A549 (cell line): ENCODE results near the gene MAGI1. TPM values are rescaled to one million over a fixed set of nuclear protein-coding genes. Genes with fewer than 3 reads are reported as not detected.

Source experiments
- ATAC-seq, 2 experiments: fragments of 200-7000 bp in 1 of 2; fragments of >200 bp in 1 of 2; cut with Nextera tagmentation in 1 of 2; cut with Tn5 transposase in 1 of 2; 3 replicates each; pipeline versions ENCODE4 v1.8.0 to v1.9.1; 2018 to 2020; ENCODE audit warnings: mild to moderate bottlenecking in 1 of 2, moderate library complexity in 1 of 2
- CTCF ChIA-PET: fragments of 300-600 bp; sonication (Branson Sonifier 250); formaldehyde crosslinking; extraction: SDS; loops from one replicate; lab custom pipeline; 2021; ENCODE audit warnings: antibody characterized with exemption, inconsistent platforms; lab: Yijun Ruan, JAX
- POLR2A ChIA-PET: fragments of 350-600 bp; formaldehyde crosslinking; extraction: SDS; loops from one replicate; lab custom pipeline; 2021; ENCODE audit warnings: antibody characterized with exemption, inconsistent platforms; lab: Yijun Ruan, JAX
- DNase-seq, 2 experiments: peaks; one replicate each; pipeline versions ENCODE4 v3.0.0 to v3.0.0-alpha.2; 2011 to 2016; ENCODE audit warnings: low read depth in 1 of 2, low spot score in 1 of 2
- FAIRE-seq: peaks from 2 replicates; lab custom pipeline; 2011; peaks lifted over from hg19 to GRCh38; lab: Jason Lieb, UNC
- H3K27ac ChIP-seq, 2 experiments: fragments of >200 bp; sonication (Bioruptor Twin); formaldehyde crosslinking; 3 replicates each; pipeline ENCODE4 v1.5.1; 2016 to 2017
- H3K4me1 ChIP-seq: fragments of >200 bp; sonication (Bioruptor Twin); formaldehyde crosslinking; 3 replicates; pipeline ENCODE4 v1.6.1; 2016
- H3K4me2 ChIP-seq: fragments of >200 bp; sonication (Bioruptor Twin); formaldehyde crosslinking; 3 replicates; pipeline ENCODE4 v1.6.1; 2016
- H3K4me3 ChIP-seq: fragments of >200 bp; sonication (Bioruptor Twin); formaldehyde crosslinking; 3 replicates; pipeline ENCODE4 v1.5.1; 2016
- H3K9me3 ChIP-seq: fragments of >200 bp; sonication (Bioruptor Twin); formaldehyde crosslinking; 3 replicates; pipeline ENCODE4 v1.6.1; 2016
- BHLHE40 ChIP-seq: IDR thresholded peaks from 2 replicates; pipeline ENCODE4 v1.6.1; 2012; ENCODE audit warnings: low read depth, low read length, inconsistent platforms
- CHD4 ChIP-seq: fragments of 200-600 bp; sonication (generic); IDR thresholded peaks from 2 replicates; pipeline ENCODE4 v1.6.1; 2016; ENCODE audit warnings: antibody characterized with exemption, mild to moderate bottlenecking, borderline replicate concordance
- FOSB ChIP-seq: fragments of 250-450 bp; sonication (Bioruptor Pico); IDR thresholded peaks from 2 replicates; pipeline ENCODE4 v1.5.0; 2020; ENCODE audit warnings: mild to moderate bottlenecking, moderate library complexity
- HOXB13 ChIP-seq: fragments of 250-450 bp; sonication (Bioruptor Pico); IDR thresholded peaks from 2 replicates; pipeline ENCODE4 v1.5.0; 2020; ENCODE audit warnings: low read depth, mild to moderate bottlenecking, moderate library complexity
- KDM1A ChIP-seq: fragments of 200-600 bp; sonication (generic); IDR thresholded peaks from 2 replicates; pipeline ENCODE4 v1.6.1; 2016; ENCODE audit warnings: low read depth, mild to moderate bottlenecking
- MAFK ChIP-seq: fragments of 450-650 bp; IDR thresholded peaks from 2 replicates; pipeline ENCODE4 v1.6.1; 2014; ENCODE audit not compliant: partially characterized antibody
- RFX5 ChIP-seq: fragments of 450-650 bp; IDR thresholded peaks from 2 replicates; pipeline ENCODE4 v1.7.1; 2014; ENCODE audit warnings: antibody characterized with exemption, mild to moderate bottlenecking, moderate library complexity
- TFCP2L1 ChIP-seq: fragments of 250-450 bp; sonication (Bioruptor Pico); IDR thresholded peaks from 2 replicates; pipeline ENCODE4 v1.5.0; 2021; ENCODE audit warnings: mild to moderate bottlenecking
- ZFP36 ChIP-seq: fragments of 450-650 bp; IDR thresholded peaks from 2 replicates; pipeline ENCODE4 v1.6.1; 2014; ENCODE audit warnings: borderline replicate concordance; ENCODE audit not compliant: partially characterized antibody
- WGBS: methylation state at CpG from one replicate; pipeline ENCODE4 v1.1.6; 2017; ENCODE audit errors: missing lambda C conversion rate; 5-methylcytosine and 5-hydroxymethylcytosine counted together
- polyA plus RNA-seq, 4 experiments: library from polyadenylated mRNA; depleted of rRNA in 3 of 4; stranded (reverse); fragments of >200 nt; fragmentation: RNase III in 1 of 4; extraction: RNeasy Plus Mini Kit Qiagen cat#74134 plus additional on column Dnase treatment in 1 of 4; gene quantifications; 2 replicates in 3 of 4; 3 replicates in 1 of 4; pipeline ENCODE4 v1.2.3, GENCODE V29; 2011 to 2017
- TF ChIP-seq, protein P1 (sequence below): fragments of >200 bp; sonication (Bioruptor Twin); formaldehyde crosslinking; IDR thresholded peaks from 3 replicates; pipeline ENCODE4 v1.5.1; 2016
- TF ChIP-seq, protein P2 (sequence below): fragments of 250-450 bp; sonication (Bioruptor Pico); IDR thresholded peaks from 2 replicates; pipeline ENCODE4 v1.5.0; 2021; ENCODE audit warnings: mild to moderate bottlenecking, moderate library complexity, borderline replicate concordance
- TF ChIP-seq, protein P3 (sequence below): fragments of >200 bp; sonication (Bioruptor Twin); formaldehyde crosslinking; IDR thresholded peaks from 2 replicates; pipeline ENCODE4 v1.6.1; 2016

MAGI1 gene
- polyA plus RNA-seq, 2 of the 4 experiments (the other 2 are of a cell fraction): 4.7 to 6.6 TPM

DNA sequence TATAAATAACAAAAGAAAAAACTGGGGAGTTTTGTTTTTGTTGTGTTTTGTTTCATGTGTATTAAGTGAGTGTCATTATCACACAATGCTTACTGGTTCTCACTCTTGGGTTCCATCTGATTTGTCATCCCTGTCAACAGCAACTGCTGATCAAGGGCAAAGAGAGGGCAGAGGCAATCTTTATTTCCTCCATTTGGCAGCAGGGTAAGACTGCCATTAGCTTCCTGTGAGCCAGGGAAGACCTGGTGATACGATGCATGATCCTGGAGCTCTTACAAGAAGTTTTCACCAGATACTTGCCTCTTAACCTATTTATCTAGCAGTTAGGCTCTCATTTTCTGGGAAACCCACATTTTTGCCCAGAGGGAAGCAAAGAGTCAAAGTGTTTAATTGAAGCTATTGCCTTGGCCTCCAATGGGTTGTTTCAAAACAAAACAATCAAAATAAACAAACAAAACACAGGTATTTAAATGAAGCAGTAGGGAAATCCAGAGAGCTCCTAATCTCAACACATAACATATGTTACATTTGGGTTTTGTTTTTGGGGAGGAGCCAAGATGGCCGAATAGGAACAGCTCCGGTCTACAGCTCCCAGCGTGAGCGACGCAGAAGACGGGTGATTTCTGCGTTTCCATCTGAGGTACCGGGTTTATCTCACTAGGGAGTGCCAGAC, 529.8 kb downstream of the MAGI1 start:
- FAIRE-seq: no peak
- ChIA-PET POLR2A (no interaction called here), CTCF (no interaction called here)
- TF ChIP-seq, protein P1, sequence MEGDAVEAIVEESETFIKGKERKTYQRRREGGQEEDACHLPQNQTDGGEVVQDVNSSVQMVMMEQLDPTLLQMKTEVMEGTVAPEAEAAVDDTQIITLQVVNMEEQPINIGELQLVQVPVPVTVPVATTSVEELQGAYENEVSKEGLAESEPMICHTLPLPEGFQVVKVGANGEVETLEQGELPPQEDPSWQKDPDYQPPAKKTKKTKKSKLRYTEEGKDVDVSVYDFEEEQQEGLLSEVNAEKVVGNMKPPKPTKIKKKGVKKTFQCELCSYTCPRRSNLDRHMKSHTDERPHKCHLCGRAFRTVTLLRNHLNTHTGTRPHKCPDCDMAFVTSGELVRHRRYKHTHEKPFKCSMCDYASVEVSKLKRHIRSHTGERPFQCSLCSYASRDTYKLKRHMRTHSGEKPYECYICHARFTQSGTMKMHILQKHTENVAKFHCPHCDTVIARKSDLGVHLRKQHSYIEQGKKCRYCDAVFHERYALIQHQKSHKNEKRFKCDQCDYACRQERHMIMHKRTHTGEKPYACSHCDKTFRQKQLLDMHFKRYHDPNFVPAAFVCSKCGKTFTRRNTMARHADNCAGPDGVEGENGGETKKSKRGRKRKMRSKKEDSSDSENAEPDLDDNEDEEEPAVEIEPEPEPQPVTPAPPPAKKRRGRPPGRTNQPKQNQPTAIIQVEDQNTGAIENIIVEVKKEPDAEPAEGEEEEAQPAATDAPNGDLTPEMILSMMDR: no peak
- TF ChIP-seq RFX5: no peak
- TF ChIP-seq FOSB (CRISPR knock-in tag): no peak
- no peak for TF ChIP-seq BHLHE40
- TF ChIP-seq, protein P2, sequence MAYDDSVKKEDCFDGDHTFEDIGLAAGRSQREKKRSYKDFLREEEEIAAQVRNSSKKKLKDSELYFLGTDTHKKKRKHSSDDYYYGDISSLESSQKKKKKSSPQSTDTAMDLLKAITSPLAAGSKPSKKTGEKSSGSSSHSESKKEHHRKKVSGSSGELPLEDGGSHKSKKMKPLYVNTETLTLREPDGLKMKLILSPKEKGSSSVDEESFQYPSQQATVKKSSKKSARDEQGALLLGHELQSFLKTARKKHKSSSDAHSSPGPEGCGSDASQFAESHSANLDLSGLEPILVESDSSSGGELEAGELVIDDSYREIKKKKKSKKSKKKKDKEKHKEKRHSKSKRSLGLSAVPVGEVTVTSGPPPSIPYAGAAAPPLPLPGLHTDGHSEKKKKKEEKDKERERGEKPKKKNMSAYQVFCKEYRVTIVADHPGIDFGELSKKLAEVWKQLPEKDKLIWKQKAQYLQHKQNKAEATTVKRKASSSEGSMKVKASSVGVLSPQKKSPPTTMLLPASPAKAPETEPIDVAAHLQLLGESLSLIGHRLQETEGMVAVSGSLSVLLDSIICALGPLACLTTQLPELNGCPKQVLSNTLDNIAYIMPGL (CRISPR knock-in tag): no peak
- TF ChIP-seq HOXB13 (CRISPR knock-in tag): no peak
- 92% methylated on average over 9 of the region's 9 CpGs for WGBS
- Histone ChIP-seq H3K27ac (no peak overlapping the region), H3K9me3 (no peaks in the 10 kb centered on the region), H3K4me3 (no peak overlapping the region), H3K4me2 (no peak overlapping the region), H3K4me1 (no peaks in the 10 kb centered on the region)
- no peak for DNase-seq
- ATAC-seq: no peak

DNA sequence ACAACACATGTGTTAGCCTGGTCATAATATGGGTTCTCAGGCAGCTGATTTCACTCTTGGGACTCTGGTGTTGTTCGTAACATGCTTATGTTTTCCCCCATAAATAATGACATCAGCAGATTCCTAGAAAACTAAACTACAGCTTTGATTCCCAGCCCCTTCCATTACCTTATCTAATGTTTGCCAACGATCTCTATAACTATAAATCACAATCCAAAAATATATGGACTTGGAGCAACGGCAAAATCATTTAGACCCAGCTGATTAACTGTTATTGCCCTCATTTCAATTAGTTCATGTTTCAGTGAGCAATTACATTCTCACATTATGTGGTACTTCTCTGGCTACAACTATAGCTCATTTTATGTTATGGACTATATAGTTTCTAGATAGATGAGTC, 531.3 kb downstream of the MAGI1 start:
- no peak for TF ChIP-seq ZFP36
- TF ChIP-seq MAFK: peak; percentile 15
- DNase-seq (no peak), FAIRE-seq (no peak), ATAC-seq (no peak)
- no peaks in the 10 kb centered on the region for H3K9me3 ChIP-seq
- no peak overlapping the region for H3K4me3 ChIP-seq
- ChIA-PET CTCF (no interaction called here), POLR2A (no interaction called here)
- 54% methylated on average over 3 of the region's 3 CpGs for WGBS
- no peaks in the 10 kb centered on the region for H3K4me1 ChIP-seq
- H3K4me2 ChIP-seq: no peak overlapping the region
- no peak overlapping the region for H3K27ac ChIP-seq

DNA sequence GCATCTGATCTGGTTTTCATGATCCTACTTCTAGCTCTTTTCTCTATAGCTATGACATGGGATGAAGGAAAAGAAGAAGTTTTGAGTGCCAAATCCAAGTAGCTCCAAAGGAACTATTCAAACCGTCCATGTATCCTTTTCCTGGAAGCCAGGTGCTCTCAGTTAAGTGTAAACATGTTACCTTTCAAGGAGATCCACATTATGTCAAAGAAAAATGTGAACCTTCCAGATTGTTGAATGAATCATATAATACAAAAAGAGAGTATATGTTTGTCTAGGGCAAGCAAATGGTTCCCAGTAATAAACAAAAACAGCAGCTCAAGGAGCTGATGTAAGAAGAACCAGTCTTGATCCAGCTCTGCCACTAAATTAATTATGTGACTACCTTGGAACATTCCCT, 534.9 kb downstream of the MAGI1 start:
- DNase-seq: no peak
- ATAC-seq: no peak

DNA sequence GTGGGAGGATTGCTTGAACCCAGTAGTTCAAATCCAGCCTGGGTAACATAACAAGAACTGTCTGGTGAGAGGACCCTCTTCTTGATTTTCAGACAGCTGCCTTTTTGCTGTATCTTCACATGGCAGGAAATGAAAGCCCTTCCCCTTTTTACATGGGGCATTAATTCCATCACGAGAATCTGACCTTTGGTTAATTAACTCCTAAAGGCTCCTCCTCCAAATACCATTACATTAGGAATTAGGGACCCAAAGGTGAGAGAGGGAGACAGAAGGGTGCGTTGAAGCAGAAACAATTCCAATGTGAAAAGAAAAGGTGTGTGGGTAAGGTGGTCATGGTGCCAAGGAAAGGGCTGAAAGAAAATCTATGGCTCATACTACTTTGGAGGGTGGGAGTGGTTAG, 536.2 kb downstream of the MAGI1 start:
- no peak for DNase-seq
- ChIA-PET POLR2A (no interaction called here), CTCF (interaction anchor here (1.6 kb wide), 1 partner anchor 970 kb away, joined by 3 read pairs; no protein-coding TSS in a partner anchor)
- H3K4me3 ChIP-seq: no peak overlapping the region
- no peak overlapping the region for H3K27ac ChIP-seq
- FAIRE-seq: no peak
- no peak overlapping the region for H3K4me2 ChIP-seq
- no peaks in the 10 kb centered on the region for H3K9me3 ChIP-seq
- no peak for TF ChIP-seq ZFP36
- no peak for TF ChIP-seq KDM1A
- no peak for ATAC-seq
- no peaks in the 10 kb centered on the region for H3K4me1 ChIP-seq
- WGBS: 56% methylated on average over 2 of the region's 2 CpGs

More for the DNA sequence above, 534.9 kb downstream of the MAGI1 start:
- Histone ChIP-seq H3K9me3 (no peaks in the 10 kb centered on the region), H3K4me2 (no peak overlapping the region), H3K4me1 (no peaks in the 10 kb centered on the region), H3K27ac (no peak overlapping the region), H3K4me3 (no peak overlapping the region)
- FAIRE-seq: no peak
- 5% methylated on average over 1 of the region's 1 CpG for WGBS
- ChIA-PET POLR2A (no interaction called here), CTCF (no interaction called here)
- TF ChIP-seq, protein P3, sequence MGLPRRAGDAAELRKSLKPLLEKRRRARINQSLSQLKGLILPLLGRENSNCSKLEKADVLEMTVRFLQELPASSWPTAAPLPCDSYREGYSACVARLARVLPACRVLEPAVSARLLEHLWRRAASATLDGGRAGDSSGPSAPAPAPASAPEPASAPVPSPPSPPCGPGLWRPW: no peak
- TF ChIP-seq TFCP2L1 (CRISPR knock-in tag) (no peak), KDM1A (no peak), HOXB13 (CRISPR knock-in tag) (no peak), CHD4 (no peak)
